ENCODE results near the gene TAS2R46.
"Not testable (repeated sequence)": the region's sequence is repeated elsewhere in the genome, so short reads cannot be mapped to it uniquely, and the experiment has no call there.

The TAS2R46 gene

GRCh38 chr12:11062194-11062593 lies at the start of gene TAS2R46:
TSS of gene TAS2R46 (minus strand) at chr12:11062294. CDS start at chr12:11062294, 0 bp downstream.
- not testable (repeated sequence) for DNase-seq (ENCODE audit: low read depth, low spot score)

- DNase-seq (ENCODE audit: low read depth, low spot score), result not testable (repeated sequence)
These were observed 49.1 kb upstream of the TAS2R46 start for GRCh38 chr12:11111213-11111612.

GRCh38 chr12:11108862-11109261 lies 46.8 kb upstream of the TAS2R46 start:
- DNase-seq (ENCODE audit: low read depth, low spot score), result no peak

- no peak for DNase-seq (ENCODE audit: low read depth, low spot score)
These were observed 45.6 kb upstream of the TAS2R46 start for GRCh38 chr12:11107719-11108118.

- no peak for DNase-seq (ENCODE audit: low read depth, low spot score)
These were observed 44.2 kb upstream of the TAS2R46 start for GRCh38 chr12:11106288-11106687.

GRCh38 chr12:11105546-11105945 lies 43.5 kb upstream of the TAS2R46 start:
- DNase-seq (ENCODE audit: low read depth, low spot score), result no peak

GRCh38 chr12:11094910-11095309 lies 32.8 kb upstream of the TAS2R46 start:
- DNase-seq (ENCODE audit: low read depth, low spot score), result not testable (repeated sequence)

GRCh38 chr12:11092128-11092527 lies 30.0 kb upstream of the TAS2R46 start, which contains the start of gene TAS2R43:
TSS of gene TAS2R43 (minus strand) at chr12:11092313. CDS start at chr12:11092229, 84 bp downstream.
- DNase-seq (ENCODE audit: low read depth, low spot score), result no peak

GRCh38 chr12:11089246-11089645 lies 27.2 kb upstream of the TAS2R46 start:
- no peak for DNase-seq (ENCODE audit: low read depth, low spot score)

- no peak for DNase-seq (ENCODE audit: low read depth, low spot score)
These were observed 23.3 kb upstream of the TAS2R46 start for GRCh38 chr12:11085419-11085818.

GRCh38 chr12:11081987-11082386 lies 19.9 kb upstream of the TAS2R46 start:
- DNase-seq (ENCODE audit: low read depth, low spot score), result no peak

GRCh38 chr12:11078246-11078645 lies 16.2 kb upstream of the TAS2R46 start:
- no peak for DNase-seq (ENCODE audit: low read depth, low spot score)

GRCh38 chr12:11075642-11076041 lies 13.5 kb upstream of the TAS2R46 start:
- no peak for DNase-seq (ENCODE audit: low read depth, low spot score)

GRCh38 chr12:11071414-11071813 lies 9.3 kb upstream of the TAS2R46 start:
- no peak for DNase-seq (ENCODE audit: low read depth, low spot score)

GRCh38 chr12:11070999-11071398 lies 8.9 kb upstream of the TAS2R46 start:
- no peak for DNase-seq (ENCODE audit: low read depth, low spot score)

- DNase-seq (ENCODE audit: low read depth, low spot score), result no peak
These were observed 7.8 kb upstream of the TAS2R46 start for GRCh38 chr12:11069854-11070365.

GRCh38 chr12:11067514-11067913 lies 5.4 kb upstream of the TAS2R46 start:
- DNase-seq (ENCODE audit: low read depth, low spot score), result no peak

- no peak for DNase-seq (ENCODE audit: low read depth, low spot score)
These were observed 2.3 kb downstream of the TAS2R46 start for GRCh38 chr12:11059784-11060183.

- DNase-seq (ENCODE audit: low read depth, low spot score), result no peak
These were observed 3.1 kb downstream of the TAS2R46 start for GRCh38 chr12:11059041-11059440.

GRCh38 chr12:11055306-11055705 lies 6.8 kb downstream of the TAS2R46 start:
- DNase-seq (ENCODE audit: low read depth, low spot score), result no peak

GRCh38 chr12:11049806-11050531 lies 12.1 kb downstream of the TAS2R46 start:
- DNase-seq (ENCODE audit: low read depth, low spot score), result not testable (repeated sequence)

GRCh38 chr12:11041366-11041765 lies 20.7 kb downstream of the TAS2R46 start:
- DNase-seq (ENCODE audit: low read depth, low spot score), result not testable (repeated sequence)

- DNase-seq (ENCODE audit: low read depth, low spot score), result no peak
These were observed 21.9 kb downstream of the TAS2R46 start for GRCh38 chr12:11040162-11040561.

Data from brain pericyte (primary cell).